Measurements from ENCODE around the gene PLCG1. TPM values are rescaled to one million over a fixed set of nuclear protein-coding genes. Genes with fewer than 3 reads are reported as not detected.

PLCG1 gene
- total and polyA plus RNA-seq, 2 experiments from 2014 or later: 27.4 to 206 TPM

- Histone ChIP-seq H3K4me2 (no peak overlapping the region), H3K4me1 (ENCODE audit: insufficient read depth) (no peaks in the 10 kb centered on the region), H2AFZ (no peak overlapping the region), H3K79me2 (replicated peaks; ENCODE audit: insufficient read depth) (no peaks in the 10 kb centered on the region), H3F3A (replicated peaks; ENCODE audit: low read depth) (no peaks in the 10 kb centered on the region), H3K4me3 (no peak overlapping the region), H4K20me1 (replicated peaks; ENCODE audit: insufficient read depth) (no peaks in the 10 kb centered on the region), H3K36me3 (ENCODE audit: insufficient read depth) (no peaks in the 10 kb centered on the region), H3K27ac (ENCODE audit: low read depth) (no peak overlapping the region), H3K27me3 (ENCODE audit: insufficient read depth) (no peaks in the 10 kb centered on the region), H3K9me2 (ENCODE audit: insufficient read depth) (no peaks in the 10 kb centered on the region)
- TF ChIP-seq ZNF331 (CRISPR knock-in tag; IDR thresholded peaks at IDR 0.05; ENCODE audit: low read depth): no peak
- TF ChIP-seq ETS1 (IDR thresholded peaks at IDR 0.05): no peak
- TF ChIP-seq EZH2phosphoT487 (IDR thresholded peaks at IDR 0.05; ENCODE audit: unreplicated experiment): no peak
- TF ChIP-seq STAT1 (IDR thresholded peaks at IDR 0.05; ENCODE audit: unreplicated experiment): no peak
- no peak for TF ChIP-seq EZH2 (IDR thresholded peaks at IDR 0.05; ENCODE audit: low read depth, unreplicated experiment)
- no peak for TF ChIP-seq CREB1 (CRISPR knock-in tag; IDR thresholded peaks at IDR 0.05; ENCODE audit: low read depth)
- TF ChIP-seq REST (IDR thresholded peaks at IDR 0.05; ENCODE audit: unreplicated experiment): no peak
- TF ChIP-seq JUNB (IDR thresholded peaks at IDR 0.05; ENCODE audit: unreplicated experiment): no peak
- TF ChIP-seq ZNF114 (CRISPR knock-in tag; IDR thresholded peaks at IDR 0.05): no peak
- Mint-ChIP-seq H3K4me3 (no peak overlapping the region), H3K9me3 (no peaks in the 10 kb centered on the region), H3K27ac (no peak overlapping the region), H3K36me3 (ENCODE audit: low read depth) (no peaks in the 10 kb centered on the region), H3K27me3 (ENCODE audit: insufficient read depth, low read depth, poor library complexity) (no peaks in the 10 kb centered on the region), H3K4me1 (no peaks in the 10 kb centered on the region)
- no peak for DNase-seq (ENCODE audit: low spot score)
- no peak for ATAC-seq
These were observed 85.8 kb downstream of the PLCG1 start for GRCh38 chr20:41223112-41223511.

DNA sequence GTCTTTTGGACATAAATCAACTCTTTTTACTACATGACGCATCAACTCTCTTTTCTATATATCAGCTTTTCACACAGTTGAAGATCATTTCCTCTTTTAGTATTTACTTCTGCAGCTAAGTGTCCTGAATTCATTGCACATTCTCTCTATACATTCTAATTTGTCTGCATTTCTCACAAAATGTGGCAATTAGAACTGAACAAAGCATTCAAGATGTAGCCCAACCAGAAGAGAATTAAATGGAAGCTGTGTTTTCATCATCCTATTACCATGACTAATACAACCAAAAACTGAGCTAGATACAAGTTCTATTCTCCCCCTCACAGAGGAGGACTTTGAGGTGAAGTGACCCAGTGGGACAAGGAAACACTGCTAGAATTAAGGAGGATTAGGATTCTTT, 86.9 kb downstream of the PLCG1 start:
- no peaks in the 10 kb centered on the region for H3K79me2 ChIP-seq (replicated peaks; ENCODE audit: insufficient read depth)
- DNase-seq (ENCODE audit: low spot score) (no peak), ATAC-seq (no peak)
- no peaks in the 10 kb centered on the region for H3K36me3 ChIP-seq (ENCODE audit: insufficient read depth)
- no peaks in the 10 kb centered on the region for H3K4me1 ChIP-seq (ENCODE audit: insufficient read depth)
- H3K27ac ChIP-seq (ENCODE audit: low read depth): no peak overlapping the region
- H2AFZ ChIP-seq: no peak overlapping the region
- no peaks in the 10 kb centered on the region for H4K20me1 ChIP-seq (replicated peaks; ENCODE audit: insufficient read depth)
- H3K9me3 Mint-ChIP-seq: no peaks in the 10 kb centered on the region
- no peak overlapping the region for H3K4me3 Mint-ChIP-seq
- no peak overlapping the region for H3K4me2 ChIP-seq
- H3K36me3 Mint-ChIP-seq (ENCODE audit: low read depth): no peaks in the 10 kb centered on the region
- no peak overlapping the region for H3K27ac Mint-ChIP-seq
- H3K4me3 ChIP-seq: no peak overlapping the region
- H3K9me2 ChIP-seq (ENCODE audit: insufficient read depth): no peaks in the 10 kb centered on the region
- no peaks in the 10 kb centered on the region for H3K27me3 ChIP-seq (ENCODE audit: insufficient read depth)
- no peaks in the 10 kb centered on the region for H3K27me3 Mint-ChIP-seq (ENCODE audit: insufficient read depth, low read depth, poor library complexity)
- no peaks in the 10 kb centered on the region for H3K4me1 Mint-ChIP-seq
- H3F3A ChIP-seq (replicated peaks; ENCODE audit: low read depth): no peaks in the 10 kb centered on the region
- no peak for TF ChIP-seq JUNB (IDR thresholded peaks at IDR 0.05; ENCODE audit: unreplicated experiment)
- no peak for TF ChIP-seq STAT1 (IDR thresholded peaks at IDR 0.05; ENCODE audit: unreplicated experiment)
- TF ChIP-seq EZH2 (IDR thresholded peaks at IDR 0.05; ENCODE audit: low read depth, unreplicated experiment): no peak
- TF ChIP-seq NANOG (IDR thresholded peaks at IDR 0.05; ENCODE audit: borderline replicate concordance): no peak
- no peak for TF ChIP-seq ZNF114 (CRISPR knock-in tag; IDR thresholded peaks at IDR 0.05)
- no peak for TF ChIP-seq POLR2AphosphoS5 (IDR thresholded peaks at IDR 0.05; ENCODE audit: low read depth)
- TF ChIP-seq REST (IDR thresholded peaks at IDR 0.05; ENCODE audit: unreplicated experiment): no peak

Data from GM23338 (cell line).